Prostate gland (tissue), 2 donors: Measurements from ENCODE around the gene FBXL17.

Experiments used
- CTCF ChIP-seq, 4 experiments: fragments of 200-600 bp in 2 of 4; fragments of 450-650 bp in 2 of 4; sonication (generic) in 2 of 4; IDR thresholded peaks; 1 replicate in 3 of 4; 2 replicates in 1 of 4; pipeline ENCODE4 v1.5.1; 2016 to 2019; ENCODE audit warnings: antibody characterized with exemption in 4 of 4, mild to moderate bottlenecking in 2 of 4, moderate library complexity in 2 of 4
- POLR2A ChIP-seq: fragments of 450-650 bp; IDR thresholded peaks from one replicate; pipeline ENCODE4 v1.6.1; 2016; ENCODE audit warnings: antibody characterized with exemption, mild to moderate bottlenecking

DNA sequence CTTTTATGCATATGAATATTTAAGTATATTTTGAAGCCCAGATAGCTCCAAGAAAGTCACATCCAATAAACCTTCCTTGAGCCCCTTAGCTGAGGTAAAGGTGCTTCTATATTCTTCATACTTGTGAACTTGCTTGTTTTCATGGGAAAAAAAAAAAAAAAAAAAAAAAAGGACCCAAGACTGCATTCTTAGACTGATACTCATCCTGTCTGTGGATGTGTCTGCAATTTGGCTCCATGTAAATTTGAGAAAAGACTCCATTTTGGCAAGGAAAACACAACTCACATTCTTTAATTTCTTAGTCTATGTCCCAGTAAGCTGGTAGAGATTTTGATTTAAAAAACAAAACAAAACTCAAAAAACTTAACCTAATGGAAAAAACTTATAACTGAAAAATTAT is 238.3 kb downstream of the FBXL17 start:
- TF ChIP-seq CTCF (IDR thresholded peaks at IDR 0.05) (no peak), POLR2A (no peak)
